Pulmonary artery endothelial cell (primary cell): Measurements from ENCODE around the gene IMPG2. TPM values are rescaled to one million over a fixed set of nuclear protein-coding genes. Genes with fewer than 3 reads are reported as not detected.
"Not testable (repeated sequence)": the region's sequence is repeated elsewhere in the genome, so short reads cannot be mapped to it uniquely, and the experiment has no call there.

Source experiments
- DNase-seq: peaks from one replicate; pipeline ENCODE4 v3.0.0-alpha.2; 2011; ENCODE audit warnings: low read depth, low spot score
- total RNA-seq: library from RNA; depleted of rRNA; stranded (reverse); fragments of >200 nt; gene quantifications from 2 replicates; pipeline ENCODE4 v1.2.3, GENCODE V29; 2014

Gene IMPG2
- total RNA-seq = 0.33 and 0.78 TPM in 2 replicates

DNA sequence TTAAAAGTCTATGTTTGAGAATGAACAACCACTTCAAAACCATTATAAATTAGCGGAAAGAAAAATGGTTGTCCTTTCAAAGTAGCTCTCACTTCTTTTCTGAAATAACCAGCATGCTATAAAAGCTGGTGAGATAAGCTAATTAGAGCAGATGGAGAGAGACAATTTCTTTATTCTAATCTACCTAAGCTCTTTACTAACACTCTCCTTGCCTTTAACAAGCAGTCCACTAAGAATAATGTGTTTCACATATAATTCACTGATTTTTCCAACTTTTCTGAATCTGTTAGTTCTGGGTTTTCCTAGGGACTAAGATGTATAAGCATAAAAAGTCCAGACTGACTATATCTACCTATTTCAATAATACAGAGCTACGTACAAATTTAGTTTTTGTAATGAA, at the start of gene IMPG2:
Gene IMPG2 (minus strand): TSS at position 101 of the 400 bp plus-strand sequence. CDS start 203 bp downstream, outside the sequence.
- DNase-seq = no peak

DNA sequence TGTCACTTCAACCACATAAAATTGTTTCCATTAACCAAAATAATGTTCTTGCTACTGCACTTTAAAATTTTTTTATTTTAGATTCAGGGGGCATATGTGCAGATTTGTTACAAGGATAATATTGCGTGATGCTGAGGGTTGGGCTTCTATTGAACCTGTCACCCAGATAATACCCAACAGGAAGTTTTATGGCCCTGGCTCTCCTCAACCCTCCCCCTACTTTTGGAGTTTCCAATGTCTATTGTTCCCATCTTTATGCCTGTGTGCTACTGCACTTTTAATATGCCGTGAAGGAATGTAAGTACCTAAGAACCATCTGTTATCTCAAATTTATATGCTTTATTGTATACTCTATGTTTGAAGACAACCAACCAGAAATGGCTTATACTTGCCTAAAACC, 42.0 kb upstream of the IMPG2 start:
- no peak for DNase-seq

DNA sequence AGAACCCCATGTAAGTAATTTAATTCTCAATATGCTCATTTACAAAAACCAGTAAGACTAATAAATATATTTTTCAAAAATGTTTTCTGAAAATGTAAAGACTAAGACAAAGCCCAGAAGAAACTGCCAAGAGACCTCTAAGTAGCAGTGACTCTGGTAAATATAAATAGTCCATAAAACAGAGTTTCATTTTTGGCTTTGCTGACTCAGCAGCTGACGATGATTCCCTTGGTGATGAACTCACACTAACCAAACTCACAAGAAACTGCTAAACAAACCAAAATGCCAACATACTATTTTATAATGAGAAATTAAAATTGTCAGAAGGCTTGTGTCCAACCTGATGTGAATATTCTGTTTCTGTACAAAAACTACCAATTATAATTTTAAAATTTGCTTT, 31.5 kb upstream of the IMPG2 start:
- no peak for DNase-seq

DNA sequence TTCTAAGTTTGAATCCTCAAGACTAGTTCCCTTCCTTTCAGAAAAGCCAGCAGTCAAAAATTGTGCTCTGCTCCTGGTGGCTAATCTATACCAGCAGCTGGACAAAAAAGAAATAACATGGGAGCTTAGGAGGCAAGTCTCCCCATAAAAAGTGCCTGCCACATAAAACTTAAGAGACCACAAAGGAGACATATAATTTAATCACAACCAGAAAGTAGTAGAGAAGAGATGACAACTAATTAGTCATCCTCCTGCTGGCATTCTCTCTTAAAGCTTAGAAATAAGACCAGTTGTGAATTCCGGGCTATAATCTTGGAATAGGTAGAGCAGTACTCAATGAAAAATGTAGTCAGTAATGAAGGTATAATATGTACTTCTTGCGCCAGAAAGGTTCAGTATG, 20.2 kb upstream of the IMPG2 start:
- DNase-seq = no peak

DNA sequence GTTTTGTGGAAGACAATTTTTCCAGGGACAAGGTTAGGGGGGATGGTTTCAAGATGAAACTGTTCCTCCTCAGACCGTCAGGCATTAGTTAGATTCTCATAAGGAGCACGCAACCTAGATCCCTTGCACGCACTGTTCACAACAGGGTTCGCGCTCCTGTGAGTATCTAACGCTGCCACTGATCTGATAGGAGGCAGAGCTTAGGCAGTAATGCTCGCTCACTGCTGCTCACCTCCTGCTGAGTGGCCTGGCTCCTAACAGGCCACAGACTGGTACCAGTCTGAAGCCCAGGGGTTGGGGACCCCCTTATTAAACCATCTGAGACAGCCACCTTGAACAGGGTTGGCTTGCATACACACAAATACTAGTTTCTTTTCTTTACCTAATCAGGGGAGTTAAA, 13.5 kb upstream of the IMPG2 start:
- DNase-seq = no peak

DNA sequence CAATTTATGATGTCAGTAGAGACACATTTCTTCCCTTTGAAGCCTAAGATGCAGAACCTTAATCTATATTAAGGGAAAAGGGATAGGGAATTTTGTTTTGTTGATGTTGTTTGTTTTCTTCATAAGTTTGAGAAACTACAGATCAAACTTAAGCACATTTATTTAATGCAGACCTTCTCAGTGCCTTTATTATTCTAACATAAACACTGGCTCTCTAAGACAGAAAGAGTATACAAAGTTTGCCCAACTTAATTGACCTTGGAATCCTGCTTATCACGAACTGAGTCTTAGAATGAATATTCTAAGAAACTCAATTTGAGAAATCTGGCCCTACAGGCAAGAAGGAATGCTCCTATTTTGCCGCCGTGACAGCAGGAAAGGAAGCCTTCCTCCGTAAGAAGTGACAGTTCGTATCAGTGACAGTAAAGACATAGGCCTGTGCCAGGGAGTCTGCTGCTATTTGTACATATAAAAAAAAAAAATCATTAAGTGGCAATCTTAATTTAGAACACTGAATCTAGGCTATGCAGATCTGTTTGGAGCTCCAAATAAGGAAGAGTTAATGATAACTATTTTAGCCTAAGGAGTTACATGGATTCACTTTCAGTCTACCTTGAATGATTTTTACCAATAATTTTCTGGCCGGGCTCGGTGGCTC, 8.8 kb upstream of the IMPG2 start:
- DNase-seq = no peak

DNA sequence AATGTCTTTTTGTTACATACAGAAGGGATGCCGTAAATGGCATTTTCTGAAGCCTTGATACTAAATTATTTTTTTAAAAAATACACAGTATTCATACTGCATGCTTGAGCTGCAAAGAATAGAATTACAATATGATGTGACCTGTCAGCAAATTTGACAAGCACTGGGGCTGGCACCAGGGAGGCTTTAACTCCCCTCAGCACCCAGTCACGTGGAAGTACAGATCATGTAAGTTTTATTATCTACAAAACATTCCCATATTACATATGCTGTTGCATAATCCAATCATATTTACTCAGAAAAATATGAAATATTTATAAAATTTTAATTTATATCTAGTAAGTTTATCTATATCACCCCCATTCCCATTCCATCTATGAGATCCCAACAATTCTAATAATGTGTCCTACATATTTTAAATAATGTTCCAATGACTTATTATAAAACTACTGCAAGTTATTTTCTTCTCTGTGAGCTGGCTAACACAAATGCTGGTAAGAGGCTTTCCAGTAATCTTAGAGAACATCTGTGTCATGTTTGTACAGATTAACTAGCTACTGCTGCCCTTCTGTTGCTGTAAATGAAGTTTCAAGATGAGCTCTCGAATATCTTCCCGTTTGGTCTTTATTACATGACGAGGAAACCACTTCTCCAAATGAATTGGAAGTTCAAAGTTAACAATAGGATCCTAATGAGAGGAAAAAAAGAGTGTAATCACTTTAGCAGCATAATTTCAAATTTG, 5.2 kb upstream of the IMPG2 start:
- no peak for DNase-seq

DNA sequence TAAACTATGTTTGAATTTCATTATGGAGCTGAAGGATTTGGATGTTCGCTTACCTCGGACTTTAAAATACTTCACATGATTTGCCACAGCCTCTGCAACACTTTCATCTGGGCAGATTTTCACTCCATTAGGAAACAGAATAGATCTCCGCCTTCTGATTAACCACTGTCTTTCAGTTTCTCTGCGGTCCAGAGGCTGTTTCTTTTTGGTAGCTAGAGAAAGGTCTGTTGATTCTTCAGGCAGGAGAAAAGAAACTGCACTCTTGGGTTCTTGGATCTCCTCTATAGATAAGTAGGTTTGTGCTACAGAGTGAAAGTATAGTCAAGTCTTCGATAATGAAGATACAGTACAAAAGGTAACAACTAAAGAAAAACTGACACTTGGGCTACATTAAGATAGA, 844 bp downstream of the IMPG2 start:
- DNase-seq = no peak

DNA sequence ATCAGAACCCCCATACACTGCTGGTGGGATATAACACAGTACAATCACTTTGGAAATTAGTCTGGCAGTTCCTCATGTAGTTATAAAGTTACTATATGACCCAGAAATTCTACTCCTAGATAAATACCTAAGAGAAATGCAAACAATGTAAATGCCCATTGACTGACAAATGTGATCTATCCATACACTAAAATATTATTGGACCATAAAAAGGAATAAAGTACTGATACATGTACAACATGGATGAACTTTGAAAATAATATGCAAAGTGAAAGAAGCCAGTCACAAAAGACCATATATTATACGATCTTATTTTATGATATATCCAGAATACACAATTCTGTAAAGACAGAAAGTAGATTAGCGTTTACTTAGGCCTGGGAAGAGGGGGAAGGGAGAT, 7.8 kb downstream of the IMPG2 start:
- DNase-seq = no peak

DNA sequence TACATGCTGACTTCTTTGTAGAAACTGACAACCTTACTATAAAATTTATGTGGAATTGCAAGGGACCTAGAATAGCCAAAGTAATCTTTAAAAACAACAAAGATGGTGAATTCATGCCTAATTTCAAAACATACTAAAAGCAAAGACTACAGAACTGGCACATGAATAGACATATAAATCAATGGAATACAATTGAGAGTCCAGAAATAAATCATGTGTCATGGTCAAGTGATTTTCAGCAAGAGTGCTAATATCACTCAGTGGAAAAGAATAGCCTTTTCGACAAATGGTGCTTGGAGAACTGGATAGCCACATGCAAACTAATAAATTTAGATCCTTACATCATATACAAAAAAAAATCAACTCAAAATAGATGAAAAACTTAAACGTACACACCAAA, 8.7 kb downstream of the IMPG2 start:
- no peak for DNase-seq

DNA sequence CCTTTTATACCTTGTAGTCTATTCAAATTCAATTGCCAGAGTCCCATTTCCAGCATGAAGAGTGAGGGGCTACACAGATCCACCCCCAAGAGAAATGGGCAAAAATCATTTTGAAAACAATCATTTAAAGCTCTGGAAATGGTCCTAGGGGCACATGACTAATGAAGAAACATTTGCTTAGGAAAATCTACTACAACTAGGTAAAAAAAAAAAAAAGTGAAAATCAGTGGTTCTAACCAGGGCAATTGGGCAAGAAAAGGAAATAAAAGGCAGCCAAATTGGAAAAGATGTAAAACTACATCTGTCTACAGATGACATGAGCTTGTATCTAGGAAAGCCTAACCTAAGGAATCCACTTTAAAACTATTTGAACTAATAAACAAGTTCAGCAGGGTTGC, 9.4 kb downstream of the IMPG2 start:
- no peak for DNase-seq

DNA sequence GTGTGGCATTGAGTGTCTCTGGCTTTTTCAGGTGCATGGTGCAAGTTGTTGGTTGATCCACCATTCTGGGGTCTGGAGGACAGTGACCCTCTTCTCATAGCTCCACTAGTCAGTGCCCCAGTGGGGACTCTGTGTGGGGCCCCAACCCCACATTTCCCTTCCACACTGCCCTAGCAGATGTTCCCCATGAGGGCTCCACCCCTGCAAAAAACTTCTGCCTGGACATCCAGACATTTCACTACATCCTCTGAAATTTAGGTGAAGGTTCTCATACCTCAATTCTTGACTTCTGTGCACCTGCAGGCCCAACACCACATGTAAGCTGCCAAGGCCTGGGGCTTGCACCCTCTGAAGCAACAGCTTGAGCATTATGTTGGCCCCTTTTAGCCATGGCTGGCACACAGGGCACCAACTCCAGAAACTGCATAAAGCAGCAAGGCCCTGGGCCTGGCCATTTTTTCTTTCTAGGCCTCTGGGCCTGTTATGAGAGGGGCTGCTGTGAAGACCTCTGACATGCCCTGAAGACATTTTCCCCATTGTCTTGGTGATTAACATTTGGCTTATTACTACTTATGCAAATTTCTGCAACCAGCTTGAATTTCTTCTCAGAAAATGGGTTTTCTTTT, 12.1 kb downstream of the IMPG2 start:
- not testable (repeated sequence) for DNase-seq

DNA sequence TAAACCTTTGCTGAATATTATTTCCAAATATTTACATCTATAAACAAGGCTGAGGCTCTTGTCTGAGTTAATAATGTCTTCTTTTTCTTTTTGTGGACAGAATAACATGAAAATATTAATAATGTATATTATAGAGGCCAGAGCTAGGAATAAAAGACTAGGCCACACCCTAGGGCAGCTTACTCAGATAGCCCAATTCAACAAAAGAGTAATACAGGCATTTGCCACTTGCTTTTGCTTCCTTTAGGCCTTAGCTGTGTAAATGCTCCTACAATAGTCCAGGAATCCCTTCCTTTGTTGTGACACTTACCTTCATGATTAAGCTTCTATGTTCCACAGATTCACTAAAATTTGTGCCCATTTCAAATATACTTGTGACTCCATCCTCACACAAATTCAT, 16.5 kb downstream of the IMPG2 start:
- DNase-seq = no peak

DNA sequence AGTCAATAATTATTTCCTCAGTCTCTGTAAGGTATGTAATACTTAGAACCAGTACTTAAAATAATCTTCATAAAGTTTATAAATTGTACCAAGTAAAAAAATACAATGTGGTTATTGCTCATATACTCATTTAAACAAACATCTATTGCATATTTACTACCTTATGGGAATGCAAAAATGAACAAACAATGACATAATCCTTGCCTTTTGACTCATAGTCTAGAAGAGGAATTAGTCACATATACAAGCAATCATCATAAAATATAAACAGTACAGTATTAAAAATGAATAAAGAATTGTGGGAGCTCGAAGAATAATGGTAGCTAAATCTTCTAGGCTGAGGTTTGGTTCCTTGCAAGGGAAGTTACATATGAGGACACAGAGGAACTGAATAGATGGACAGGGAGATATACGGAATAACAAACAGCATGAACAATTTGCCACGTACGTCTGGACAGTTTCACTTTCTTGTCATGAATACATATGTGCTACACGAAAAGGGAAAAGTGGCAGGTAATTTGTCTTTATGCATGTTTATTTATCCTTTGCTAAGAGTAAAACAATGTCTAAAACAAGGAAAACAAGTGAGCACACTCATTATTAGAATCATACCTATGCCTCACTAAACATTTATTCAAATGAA, 17.2 kb downstream of the IMPG2 start:
- no peak for DNase-seq

DNA sequence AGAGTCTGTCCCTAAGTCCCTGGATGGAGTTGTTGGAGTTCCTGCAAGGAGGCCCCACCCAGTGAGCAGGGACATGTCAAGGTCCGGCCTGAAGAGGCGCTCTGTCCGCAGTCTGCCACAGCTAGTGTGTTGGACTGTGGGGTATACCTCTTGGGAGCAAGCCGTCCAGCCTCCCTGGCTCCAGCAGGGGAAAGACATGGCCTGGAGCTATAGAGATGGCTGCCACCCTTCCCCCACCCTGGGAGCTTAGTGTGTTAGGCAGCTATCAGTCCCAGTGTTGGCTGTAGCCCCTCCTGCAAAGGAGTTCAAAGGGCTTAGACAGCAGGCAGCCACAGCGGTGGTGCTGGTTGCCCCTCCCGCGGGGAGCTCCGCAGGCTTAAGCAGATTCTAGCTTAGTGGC, 20.3 kb downstream of the IMPG2 start:
- no peak for DNase-seq

DNA sequence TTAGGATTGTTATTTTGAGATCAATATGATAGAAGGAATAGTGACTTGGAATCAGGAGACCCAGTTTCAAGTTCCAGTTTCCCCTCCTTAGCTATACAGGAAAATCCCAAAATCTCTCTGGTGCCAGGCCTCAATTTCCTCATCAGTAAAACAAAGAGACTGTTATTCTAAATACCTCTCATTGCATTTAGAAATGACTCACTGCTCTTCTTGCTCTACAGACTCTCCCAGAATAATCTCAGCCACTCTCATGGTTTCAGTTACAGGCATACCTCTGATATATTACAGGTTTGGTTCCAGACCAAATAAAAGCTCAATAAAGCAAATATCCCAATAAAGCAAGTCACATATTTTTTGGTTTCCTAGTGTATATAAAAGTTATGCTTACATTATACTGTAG, 28.3 kb downstream of the IMPG2 start:
- DNase-seq = no peak

DNA sequence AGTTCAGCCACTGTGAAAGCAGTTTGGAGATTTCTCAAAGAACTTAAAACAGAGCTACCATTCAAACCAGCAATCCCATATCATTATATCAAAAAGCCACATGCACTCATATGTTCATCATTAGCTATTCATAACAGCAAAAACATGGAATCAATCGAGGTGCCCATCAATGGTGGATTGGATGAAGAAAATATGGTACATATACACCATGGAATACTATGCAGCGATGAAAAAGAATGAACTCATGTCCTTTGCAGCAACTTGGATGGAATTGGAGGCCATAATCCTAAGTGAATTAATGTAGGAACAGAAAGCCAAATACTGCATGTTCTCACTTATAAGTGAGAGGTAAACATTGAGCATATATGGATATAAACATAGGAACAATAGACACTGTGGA, 32.1 kb downstream of the IMPG2 start:
- DNase-seq = no peak

DNA sequence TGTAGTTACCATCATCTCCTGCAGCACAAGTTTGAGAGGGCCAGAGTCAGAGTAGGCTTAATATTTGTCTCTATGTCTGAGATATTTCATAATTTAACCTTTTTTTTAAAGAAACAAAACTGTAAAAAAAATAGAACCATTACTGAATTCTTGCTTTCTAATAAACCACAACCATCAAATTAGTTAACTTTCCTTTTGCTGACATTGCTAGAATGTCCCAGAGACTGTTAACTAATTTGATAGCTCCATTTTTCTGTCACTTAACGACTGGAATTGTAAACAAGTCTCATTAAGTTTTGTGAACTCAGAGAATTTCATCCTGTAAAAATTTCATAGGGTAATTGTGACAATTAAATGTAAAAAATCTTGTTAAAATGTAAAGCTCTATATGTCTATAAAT, 35.6 kb downstream of the IMPG2 start:
- DNase-seq = no peak

DNA sequence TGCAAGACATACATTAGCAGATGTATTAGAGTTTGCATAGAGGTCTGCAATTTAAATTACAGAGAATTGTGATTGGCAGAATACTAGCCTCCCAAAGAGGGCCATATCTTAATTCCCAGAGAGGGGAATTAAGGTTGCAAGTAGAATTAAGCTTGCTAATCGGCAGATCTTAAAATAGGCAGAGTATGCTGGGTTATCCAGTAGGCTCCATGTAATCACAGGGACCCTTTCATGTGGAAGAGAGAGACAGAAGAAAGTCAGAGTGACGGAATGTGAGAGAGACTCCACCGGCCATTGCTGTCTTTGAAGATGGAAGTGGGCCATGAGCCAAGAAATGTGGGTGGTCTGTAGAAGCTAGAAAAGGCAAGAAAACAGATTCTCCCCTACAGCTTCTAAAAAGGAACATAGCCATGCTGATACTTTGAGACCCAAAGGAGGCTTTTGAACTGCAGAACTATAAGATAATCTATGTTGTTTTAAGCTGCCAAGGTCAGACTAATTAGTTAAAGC, 38.8 kb downstream of the IMPG2 start:
- DNase-seq = no peak

DNA sequence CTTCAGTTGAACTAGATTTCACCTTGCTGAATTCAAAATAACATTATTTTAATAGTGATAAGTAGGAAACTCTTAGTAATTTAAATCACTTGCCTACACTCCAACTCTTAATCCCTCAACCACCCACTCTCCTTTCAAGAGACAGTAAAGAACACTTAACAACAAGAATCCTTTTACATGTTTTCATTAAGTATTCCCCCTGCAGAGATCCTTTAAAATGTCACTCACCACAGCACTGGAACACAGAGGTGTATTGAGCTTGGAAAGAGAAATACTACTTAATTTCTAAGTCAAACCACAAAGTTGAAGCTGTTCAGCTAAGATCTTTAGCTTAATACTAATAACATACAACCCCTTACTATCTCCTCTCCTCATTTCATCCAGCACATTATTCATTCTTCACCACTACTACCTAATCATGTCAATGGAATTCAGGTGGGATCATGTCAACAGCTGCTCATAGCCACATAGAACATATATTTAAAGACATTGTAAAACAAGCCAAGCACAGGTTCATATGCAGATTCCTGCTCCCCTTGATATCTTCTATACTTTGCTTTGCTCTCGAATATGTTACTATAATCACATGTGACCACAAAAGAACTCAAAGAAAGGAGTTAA, 40.5 kb downstream of the IMPG2 start:
- no peak for DNase-seq

DNA sequence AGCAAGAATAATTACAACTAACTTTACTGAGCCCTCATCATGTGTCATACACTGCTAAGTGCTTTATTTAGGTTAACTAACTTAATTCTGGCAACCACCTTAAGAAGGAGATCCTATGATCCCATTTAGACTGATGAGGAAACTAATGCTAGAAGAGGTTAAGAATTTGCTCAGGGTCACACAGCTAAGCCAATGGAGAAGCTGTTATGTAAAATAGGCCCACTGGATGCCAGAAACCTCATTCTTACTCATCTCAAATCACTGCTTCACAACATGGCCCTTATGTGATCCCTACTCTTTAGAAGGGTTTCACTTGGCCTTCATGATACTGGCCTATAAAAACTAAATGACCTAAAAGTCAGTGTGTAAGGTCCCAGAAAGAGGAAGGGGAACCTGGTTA, 41.2 kb downstream of the IMPG2 start:
- DNase-seq = no peak

DNA sequence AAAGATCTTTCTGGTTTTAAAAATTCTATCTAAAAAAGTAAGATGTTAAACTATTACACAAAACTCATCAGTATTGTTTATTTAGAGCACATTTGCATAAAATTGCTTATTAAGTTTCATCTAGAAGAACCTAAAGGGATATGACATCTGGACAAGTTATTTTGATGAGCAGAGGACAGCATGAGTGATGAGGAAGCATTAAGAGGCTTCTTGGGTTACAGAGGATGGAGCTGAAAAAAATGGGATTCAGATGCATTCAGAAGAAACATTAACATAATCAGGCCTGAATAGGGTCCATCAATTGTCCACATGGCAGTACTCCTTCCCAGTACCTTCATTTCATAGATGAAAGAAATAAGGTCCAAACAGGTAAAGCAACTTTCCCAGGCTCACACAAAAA, 41.6 kb downstream of the IMPG2 start:
- no peak for DNase-seq
